Tongue (tissue), 2 donors: ENCODE measurements around the gene CTR9. TPM values are rescaled to one million over a fixed set of nuclear protein-coding genes. Genes with fewer than 3 reads are reported as not detected.

Experiments
- DNase-seq: peaks from one replicate; pipeline ENCODE4 v3.0.0-alpha.2; 2015
- total RNA-seq: library from RNA; depleted of rRNA; stranded (reverse); fragments of >200 nt; gene quantifications from one replicate; pipeline ENCODE4 v1.2.3, GENCODE V29; 2014

The CTR9 gene
- total RNA-seq = 27.5 TPM

- DNase-seq = peak; percentile 96
Measured at GRCh38 chr11:10750838-10751580, at the start of gene CTR9. CTR9 (plus strand) TSS chr11:10751246; CDS start chr11:10751413, 167 bp downstream.

DNA sequence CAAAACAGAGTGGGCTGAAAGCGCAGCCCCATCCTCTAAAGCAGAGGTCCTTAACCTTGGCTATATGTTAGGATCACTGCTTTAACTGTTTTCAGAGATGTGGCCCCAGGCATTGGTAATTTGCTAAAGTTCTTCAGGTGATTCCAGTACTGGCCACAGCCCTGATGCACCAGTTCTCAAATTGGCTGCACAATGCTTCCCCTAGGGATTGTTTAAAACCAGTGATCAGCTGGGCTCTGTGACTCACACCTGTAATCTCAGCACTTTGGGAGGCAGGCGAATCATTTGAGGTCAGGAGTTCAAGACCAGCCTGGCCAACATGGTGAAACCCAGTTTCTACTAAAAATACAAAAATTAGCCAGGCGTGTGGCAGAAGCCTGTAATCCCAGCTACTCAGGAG lies 49.1 kb upstream of the CTR9 start:
- DNase-seq = no peak

- no peak for DNase-seq
Measured at GRCh38 chr11:10708131-10708530, 42.9 kb upstream of the CTR9 start.

DNA sequence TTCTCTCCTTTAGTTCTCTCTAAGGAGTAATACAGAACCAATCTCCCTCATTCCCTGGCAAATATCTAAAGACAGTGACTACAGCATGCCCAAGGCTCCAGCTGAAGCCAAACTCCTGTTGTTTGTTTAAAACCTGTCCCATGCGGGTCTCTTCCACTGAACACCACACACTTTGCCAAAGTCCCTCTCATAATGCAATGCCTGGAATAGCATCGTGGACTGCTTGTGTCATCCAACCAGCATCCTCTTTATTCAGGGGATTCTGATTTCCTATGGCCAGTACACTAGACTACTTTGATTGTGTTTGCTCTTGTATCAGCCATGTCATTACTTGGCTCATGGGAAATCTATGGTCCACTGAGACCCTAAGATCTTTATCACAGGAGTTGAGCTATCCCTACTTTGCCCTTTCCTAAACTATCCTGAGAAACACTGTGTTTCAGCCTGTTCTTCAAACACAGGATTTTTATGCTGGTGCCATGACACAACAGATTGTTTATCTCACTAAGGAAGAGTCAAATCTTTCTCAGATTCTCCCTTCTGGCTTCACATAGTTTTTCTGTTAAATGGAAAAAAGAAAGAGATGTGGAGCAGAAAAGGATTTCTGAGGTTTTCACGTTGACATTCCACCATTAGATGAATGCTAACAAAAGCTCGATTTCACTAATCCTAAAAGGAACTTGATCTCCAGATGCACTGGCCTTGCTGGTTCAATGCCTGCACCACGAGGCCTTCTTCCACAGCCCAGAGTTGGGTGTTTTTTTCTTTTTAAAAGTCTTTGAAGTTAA lies 41.6 kb upstream of the CTR9 start:
- no peak for DNase-seq

DNA sequence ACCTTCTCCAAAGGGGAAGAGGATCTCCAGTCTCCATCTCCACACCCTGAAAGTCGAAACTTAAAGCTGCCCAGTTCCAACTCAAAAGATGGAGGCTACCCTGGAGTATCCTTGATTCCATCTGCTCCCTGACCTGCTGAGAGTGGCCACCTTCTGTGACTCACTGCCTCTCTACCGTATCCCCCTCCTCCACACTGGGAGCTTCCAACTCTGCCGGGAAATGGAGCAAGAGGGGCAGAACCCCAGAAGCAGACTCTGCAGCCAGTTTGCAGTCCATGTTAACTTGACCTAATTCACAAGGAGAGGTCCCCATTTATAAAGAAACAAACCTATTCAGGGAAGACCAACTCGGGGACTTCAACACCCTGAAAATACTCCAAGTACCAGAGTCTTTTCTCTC lies 35.5 kb upstream of the CTR9 start:
- no peak for DNase-seq

DNA sequence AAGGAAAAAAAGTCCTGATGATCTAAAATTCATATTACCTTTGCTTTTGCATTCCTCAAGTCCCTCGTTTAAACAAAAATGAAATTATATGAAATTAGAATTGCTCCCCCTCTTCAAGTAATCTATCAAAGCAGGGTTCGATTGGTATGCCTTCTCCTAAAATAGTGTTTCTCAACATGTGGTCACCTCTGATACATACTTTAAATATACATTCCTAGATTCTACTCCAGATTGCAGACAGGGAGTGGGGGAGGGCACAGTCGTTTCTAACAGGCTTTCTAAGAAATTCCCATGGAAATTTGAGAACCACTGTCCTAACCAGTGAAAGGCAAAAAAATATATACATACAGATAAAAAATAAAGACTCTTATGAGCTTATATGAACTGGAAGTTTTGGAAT lies 34.9 kb upstream of the CTR9 start:
- DNase-seq = no peak

GRCh38 chr11:10716543-10717259 lies 34.3 kb upstream of the CTR9 start:
- no peak for DNase-seq

DNA sequence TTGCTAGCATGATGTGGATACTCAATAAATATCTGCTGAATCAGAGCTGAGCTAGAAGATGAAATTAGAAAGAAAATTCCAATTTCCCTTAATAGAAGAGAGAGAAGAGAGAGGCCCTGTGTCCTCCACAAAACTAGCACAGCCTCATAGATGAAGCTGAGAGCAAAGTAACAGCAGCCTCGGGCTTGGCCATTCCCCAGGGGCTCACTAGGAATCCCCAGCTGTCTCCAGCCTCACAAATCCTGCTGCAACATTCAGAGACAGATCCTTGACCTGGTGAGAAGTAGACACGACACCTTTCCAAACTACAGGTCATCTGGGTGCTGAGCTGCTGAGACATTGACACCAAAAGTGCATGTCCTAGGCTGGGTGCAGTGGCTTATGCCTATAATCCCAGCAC lies 31.4 kb upstream of the CTR9 start:
- no peak for DNase-seq

DNA sequence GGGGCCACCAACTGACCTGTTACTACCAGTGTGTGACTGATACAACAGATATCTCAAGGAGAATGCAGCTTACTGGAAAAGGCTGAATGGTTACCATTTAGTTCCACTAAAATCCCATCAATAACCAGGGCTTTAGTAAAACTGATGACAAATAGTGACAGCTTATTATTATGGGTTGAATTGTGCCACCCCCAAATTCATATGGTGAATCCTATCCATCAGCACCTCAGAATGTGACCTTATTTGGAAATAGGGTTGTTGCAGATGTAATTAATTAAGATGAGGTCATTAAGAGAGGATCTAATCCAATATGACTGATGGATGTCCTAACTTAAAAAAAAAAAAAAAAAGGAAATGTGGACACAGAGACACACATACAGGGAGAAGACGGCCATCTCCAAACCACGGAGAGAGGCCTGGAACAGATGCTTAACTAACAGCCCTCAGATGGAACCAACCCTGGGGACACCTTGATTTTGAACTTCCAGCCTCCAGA lies 30.1 kb upstream of the CTR9 start:
- no peak for DNase-seq

- no peak for DNase-seq
Measured at GRCh38 chr11:10722307-10722706, 28.7 kb upstream of the CTR9 start.

DNA sequence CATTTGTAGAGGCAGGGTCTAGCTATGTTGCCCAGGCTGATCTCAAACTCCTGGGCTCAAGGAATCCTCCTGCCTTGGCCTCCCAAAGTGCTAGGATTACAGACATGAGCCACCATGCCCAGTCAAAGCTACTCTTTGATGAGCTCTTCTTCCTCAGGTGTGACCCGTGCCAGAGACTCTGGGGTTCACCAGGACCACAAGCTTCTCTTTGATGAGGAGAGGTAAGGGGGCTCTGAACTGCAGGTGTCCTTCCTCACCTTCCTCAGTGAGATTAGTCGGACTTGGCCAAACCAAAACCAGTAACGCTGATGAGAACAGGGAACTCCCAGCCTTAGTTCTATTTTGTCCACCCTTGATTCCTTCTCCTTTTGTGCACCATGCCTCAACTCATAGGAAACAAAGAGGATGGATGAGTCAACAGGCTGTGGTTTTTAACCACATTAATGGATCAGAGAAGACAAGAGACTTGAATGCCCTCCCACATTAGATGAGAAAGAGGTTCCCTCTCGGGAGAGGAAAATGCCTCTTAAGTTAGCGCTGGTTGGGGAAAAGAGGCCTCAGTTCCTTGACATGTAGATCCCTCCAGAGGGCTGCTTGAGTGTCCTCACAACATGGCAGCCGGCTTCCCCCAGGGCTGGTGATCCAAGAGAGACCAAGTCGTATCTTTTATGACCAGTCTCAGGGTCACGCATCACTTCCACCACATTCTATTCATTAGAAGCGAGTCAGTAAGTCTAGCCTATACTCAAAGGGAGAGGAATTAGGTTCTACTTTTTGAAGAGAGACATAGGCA lies 25.7 kb upstream of the CTR9 start:
- DNase-seq = no peak

GRCh38 chr11:10725907-10726253 lies 25.2 kb upstream of the CTR9 start:
- no peak for DNase-seq

DNA sequence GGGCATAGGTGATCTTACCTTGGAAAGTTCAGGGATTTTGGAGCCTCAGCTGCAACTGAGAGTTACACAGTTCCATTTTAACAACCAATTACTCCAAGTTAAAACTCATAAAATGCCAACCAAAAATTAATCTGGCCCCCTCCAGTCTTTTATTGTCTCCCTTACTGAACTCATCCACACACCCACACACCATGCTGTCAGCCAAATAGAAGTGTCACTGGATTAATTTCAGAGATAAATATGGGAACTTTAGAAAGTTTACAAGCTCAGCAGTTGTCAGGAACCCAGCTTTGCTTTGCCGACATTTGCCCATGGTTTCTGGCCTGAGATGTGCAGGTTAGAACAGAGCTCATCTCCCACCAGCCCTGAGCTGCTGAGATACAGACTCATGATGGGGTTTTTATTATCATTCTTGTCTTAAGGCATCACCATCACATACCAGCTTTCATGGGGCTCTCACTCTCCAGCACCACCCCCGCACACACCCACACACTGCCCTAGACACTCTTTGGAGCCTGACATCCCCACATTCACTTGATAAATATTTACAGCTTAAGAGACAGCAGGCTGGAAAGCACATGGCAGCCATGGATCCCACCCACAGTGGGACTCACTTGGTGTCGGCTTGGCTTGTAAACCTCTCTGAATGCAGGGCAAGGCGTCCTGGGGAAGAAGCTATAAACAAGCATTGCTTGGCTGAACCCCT lies 23.7 kb upstream of the CTR9 start:
- no peak for DNase-seq

DNA sequence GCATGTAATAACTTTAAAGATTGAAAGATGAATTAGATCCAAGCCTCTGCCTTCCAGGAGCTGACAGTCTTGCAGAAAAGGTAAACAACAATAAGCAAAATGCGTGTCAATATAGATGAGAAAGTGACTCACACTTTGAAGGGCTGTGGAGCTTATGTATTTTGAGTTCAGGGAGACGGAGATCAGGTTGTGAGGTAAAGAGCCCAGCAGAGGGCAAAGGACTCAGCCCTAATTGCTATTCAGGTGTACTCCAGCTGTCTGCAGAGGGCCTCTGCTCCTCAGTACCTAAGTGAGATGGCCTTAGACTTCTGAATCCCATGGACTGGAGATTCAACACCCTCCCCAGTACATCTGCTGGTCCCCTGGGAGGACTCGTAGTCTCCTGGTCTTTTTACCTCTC lies 22.9 kb upstream of the CTR9 start:
- DNase-seq = no peak

- DNase-seq = peak; percentile 61
Measured at GRCh38 chr11:10728789-10729472, 22.1 kb upstream of the CTR9 start.

- no peak for DNase-seq
Measured at GRCh38 chr11:10730151-10730550, 20.9 kb upstream of the CTR9 start.

GRCh38 chr11:10731064-10731680 lies 19.9 kb upstream of the CTR9 start:
- DNase-seq = no peak

- peak; percentile 96 for DNase-seq
Measured at GRCh38 chr11:10735481-10736475, 15.3 kb upstream of the CTR9 start.
